ENCODE measurements around the gene SERPINA12. TPM values are rescaled to one million over a fixed set of nuclear protein-coding genes. Genes with fewer than 3 reads are reported as not detected.
A peak's percentile ranks its signal among the peaks of the same experiment; 100 is the strongest.

The SERPINA12 gene
- total and polyA plus RNA-seq, 12 donors = not detected

- ATAC-seq = no peak
- no peak for DNase-seq
- Histone ChIP-seq H3K36me3 (no peaks in the 10 kb centered on the region), H3K27me3 (peaks cover 0 to 40% (median 18%) of the 10 kb centered on the region in 7 donors), H3K9me3 (peaks cover 0 to 5% (median 0%) of the 10 kb centered on the region in 11 donors), H3K27ac (no peak overlapping the region), H3K4me3 (no peak overlapping the region), H3K4me1 (peaks cover 0 to 11% (median 4%) of the 10 kb centered on the region in 9 donors)
- intact Hi-C loops (cut with DNase I) = loop anchor here in 1 of 10 donors (10.0 kb wide), 1 partner anchor 107 kb away; no protein-coding TSS in a partner anchor
- WGBS, 2 donors = 68% methylated on average over 9 of the region's 9 CpGs
- TF ChIP-seq, protein P1, sequence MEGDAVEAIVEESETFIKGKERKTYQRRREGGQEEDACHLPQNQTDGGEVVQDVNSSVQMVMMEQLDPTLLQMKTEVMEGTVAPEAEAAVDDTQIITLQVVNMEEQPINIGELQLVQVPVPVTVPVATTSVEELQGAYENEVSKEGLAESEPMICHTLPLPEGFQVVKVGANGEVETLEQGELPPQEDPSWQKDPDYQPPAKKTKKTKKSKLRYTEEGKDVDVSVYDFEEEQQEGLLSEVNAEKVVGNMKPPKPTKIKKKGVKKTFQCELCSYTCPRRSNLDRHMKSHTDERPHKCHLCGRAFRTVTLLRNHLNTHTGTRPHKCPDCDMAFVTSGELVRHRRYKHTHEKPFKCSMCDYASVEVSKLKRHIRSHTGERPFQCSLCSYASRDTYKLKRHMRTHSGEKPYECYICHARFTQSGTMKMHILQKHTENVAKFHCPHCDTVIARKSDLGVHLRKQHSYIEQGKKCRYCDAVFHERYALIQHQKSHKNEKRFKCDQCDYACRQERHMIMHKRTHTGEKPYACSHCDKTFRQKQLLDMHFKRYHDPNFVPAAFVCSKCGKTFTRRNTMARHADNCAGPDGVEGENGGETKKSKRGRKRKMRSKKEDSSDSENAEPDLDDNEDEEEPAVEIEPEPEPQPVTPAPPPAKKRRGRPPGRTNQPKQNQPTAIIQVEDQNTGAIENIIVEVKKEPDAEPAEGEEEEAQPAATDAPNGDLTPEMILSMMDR (IDR thresholded peaks at IDR 0.05) = no peak
Measured at GRCh38 chr14:94541234-94541975, 32.1 kb upstream of the SERPINA12 start.

DNA sequence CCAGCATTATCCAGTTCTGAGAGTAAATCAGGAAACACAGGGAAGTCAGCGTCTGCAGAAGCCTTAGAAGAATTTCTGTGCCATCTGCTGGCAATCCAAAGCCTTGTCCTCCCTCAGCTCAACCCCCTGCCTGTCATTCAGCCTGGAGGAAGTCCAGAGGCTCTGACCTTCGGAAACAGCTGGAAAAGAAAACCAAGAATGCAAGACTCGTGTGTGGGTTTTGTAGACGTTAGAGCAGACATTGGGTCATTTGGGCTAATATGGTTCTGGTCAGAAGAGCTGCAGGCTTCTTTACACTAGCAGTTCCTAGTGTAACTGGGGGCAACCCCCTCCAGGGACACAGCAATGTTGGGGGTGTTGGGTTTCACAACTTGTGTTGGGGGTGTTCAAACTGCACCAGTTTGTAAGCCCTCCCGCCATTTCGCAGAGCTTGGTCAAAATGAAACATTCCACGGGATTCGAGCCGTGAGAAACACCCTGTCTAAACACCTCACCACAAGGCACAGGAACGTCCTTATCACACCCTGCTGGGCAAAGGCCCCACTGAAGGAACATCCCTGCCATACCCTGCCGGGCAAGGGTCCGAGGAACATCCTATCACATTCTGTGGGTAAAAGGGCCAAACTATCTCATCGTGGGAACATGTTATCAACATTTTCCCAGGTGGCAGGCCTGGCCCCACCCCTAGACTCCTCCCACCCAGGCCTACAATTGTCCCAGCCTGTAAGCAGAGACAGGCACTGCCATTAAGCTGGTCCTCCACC, 30.9 kb upstream of the SERPINA12 start:
- intact Hi-C loops (cut with DNase I) = loop anchor here in 1 of 10 donors (10.0 kb wide), 1 partner anchor 105 kb away; no protein-coding TSS in a partner anchor
- WGBS, 2 donors = 16 to 23% methylated on average over 13 of the region's 13 CpGs
- Histone ChIP-seq H3K9me3 (no peaks in the 10 kb centered on the region), H3K27me3 (peaks cover 0 to 32% (median 16%) of the 10 kb centered on the region in 7 donors), H3K4me3 (no peak overlapping the region), H3K4me1 (peaks cover 0 to 11% (median 4%) of the 10 kb centered on the region in 9 donors), H3K27ac (no peak overlapping the region), H3K36me3 (no peaks in the 10 kb centered on the region)
- TF ChIP-seq, protein P1 (IDR thresholded peaks at IDR 0.05) = no peak
- no peak for DNase-seq
- ATAC-seq = peak in 4 of 8 donors; percentile 37 to 80 (median 49)

DNA sequence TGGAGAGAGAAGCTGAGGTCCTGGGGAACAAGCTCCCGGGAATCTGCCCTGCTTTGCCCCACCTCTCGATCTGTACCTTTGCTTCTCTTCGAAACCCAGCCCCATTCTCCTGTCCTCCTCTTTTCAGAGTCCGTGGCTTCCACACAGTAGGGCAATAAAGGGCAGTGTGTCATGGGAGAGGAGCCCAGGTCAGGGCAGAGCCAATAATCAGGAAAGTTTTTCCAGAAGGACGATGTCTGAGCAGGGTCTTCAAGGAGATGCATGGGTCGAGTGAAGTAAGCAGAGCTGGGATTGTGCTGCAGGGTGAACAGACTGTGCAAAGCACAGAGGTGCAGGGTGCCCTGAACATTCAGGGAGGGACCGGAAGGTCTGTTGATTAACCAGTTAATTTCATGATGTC, 29.9 kb upstream of the SERPINA12 start:
- peaks cover 0 to 11% (median 4%) of the 10 kb centered on the region in 9 donors for H3K4me1 ChIP-seq
- DNase-seq = no peak
- no peaks in the 10 kb centered on the region for H3K36me3 ChIP-seq
- peaks cover 0 to 31% (median 19%) of the 10 kb centered on the region in 7 donors for H3K27me3 ChIP-seq
- intact Hi-C loops (cut with DNase I) = no loop called here
- TF ChIP-seq, protein P1 (IDR thresholded peaks at IDR 0.05) = no peak
- no peak overlapping the region for H3K4me3 ChIP-seq
- H3K9me3 ChIP-seq = no peaks in the 10 kb centered on the region
- ATAC-seq = no peak
- H3K27ac ChIP-seq = no peak overlapping the region
- WGBS, 2 donors = 77 to 86% methylated on average over 7 of the region's 7 CpGs

GRCh38 chr14:94538070-94538740, 28.9 kb upstream of the SERPINA12 start:
- DNase-seq = no peak
- intact Hi-C loops (cut with DNase I) = no loop called here

More at GRCh38 chr14:94538070-94538740, 28.9 kb upstream of the SERPINA12 start:
- 72 to 85% methylated on average over 6 of the region's 6 CpGs for WGBS, 2 donors
- Histone ChIP-seq H3K27ac (no peak overlapping the region), H3K4me3 (no peak overlapping the region), H3K36me3 (no peaks in the 10 kb centered on the region), H3K9me3 (peaks cover 0 to 3% (median 0%) of the 10 kb centered on the region in 11 donors), H3K27me3 (peaks cover 0 to 36% (median 19%) of the 10 kb centered on the region in 7 donors), H3K4me1 (peaks cover 0 to 11% (median 4%) of the 10 kb centered on the region in 9 donors)
- TF ChIP-seq, protein P1 (IDR thresholded peaks at IDR 0.05) = no peak
- no peak for ATAC-seq

Data from heart right ventricle (tissue), 16 donors.